ENCODE results near the gene SHMT1. TPM values are rescaled to one million over a fixed set of nuclear protein-coding genes. Genes with fewer than 3 reads are reported as not detected.

Gene SHMT1
- total and polyA plus RNA-seq, 2 donors (not counting 1 experiment from before 2014, with no cell fraction given), result 11.9 to 12.6 TPM

- TF ChIP-seq CTCF (conservative IDR thresholded peaks at IDR 0.05 in 1 of 2, IDR thresholded peaks at IDR 0.05 in 1 of 2; ENCODE audit: low read depth in 1 of 2, low read length in 2 of 2) (no peak), EZH2 (IDR thresholded peaks at IDR 0.05; ENCODE audit: low read length, missing control alignments) (no peak)
- no peaks in the 10 kb centered on the region for H3K36me3 ChIP-seq (ENCODE audit: control insufficient read depth, insufficient read depth, low read length)
- H3K4me3 ChIP-seq (replicated peaks in 1 of 4; ENCODE audit: control extremely low read depth in 1 of 4, insufficient read depth in 1 of 4, low read depth in 3 of 4, low read length in 4 of 4), result no peak overlapping the region
- no peaks in the 10 kb centered on the region for H3K9me3 ChIP-seq (ENCODE audit: control insufficient read depth, insufficient read depth, low read depth, low read length)
- H3K27ac ChIP-seq (ENCODE audit: insufficient read depth, low read length), result no peak overlapping the region
- H4K20me1 ChIP-seq (ENCODE audit: control insufficient read depth, extremely low read depth, insufficient read depth, low read length), result no peaks in the 10 kb centered on the region
- H3K9ac ChIP-seq (ENCODE audit: insufficient read depth, low read length), result no peak overlapping the region
- H3K79me2 ChIP-seq (ENCODE audit: control insufficient read depth, insufficient read depth, low read length), result no peaks in the 10 kb centered on the region
- H3K4me2 ChIP-seq (ENCODE audit: extremely low read depth, insufficient read depth, low read length), result no peak overlapping the region
- H2AFZ ChIP-seq (ENCODE audit: low read length), result no peak overlapping the region
- DNase-seq (ENCODE audit: low read depth in 2 of 2), result no peak
- peaks cover 2% of the 10 kb centered on the region for H3K27me3 ChIP-seq (ENCODE audit: control insufficient read depth, insufficient read depth, low read length)
- no peaks in the 10 kb centered on the region for H3K4me1 ChIP-seq (ENCODE audit: control insufficient read depth, extremely low read depth, insufficient read depth, low read length)
Observed at GRCh38 chr17:18371455-18371854, 8.1 kb upstream of the SHMT1 start.

GRCh38 chr17:18370761-18371160, 7.4 kb upstream of the SHMT1 start:
- peaks cover 2% of the 10 kb centered on the region for H3K27me3 ChIP-seq (ENCODE audit: control insufficient read depth, insufficient read depth, low read length)
- H3K27ac ChIP-seq (ENCODE audit: insufficient read depth, low read length), result no peak overlapping the region
- DNase-seq (ENCODE audit: low read depth in 2 of 2), result no peak
- no peaks in the 10 kb centered on the region for H3K9me3 ChIP-seq (ENCODE audit: control insufficient read depth, insufficient read depth, low read depth, low read length)
- H3K4me3 ChIP-seq (replicated peaks in 1 of 4; ENCODE audit: control extremely low read depth in 1 of 4, insufficient read depth in 1 of 4, low read depth in 3 of 4, low read length in 4 of 4), result no peak overlapping the region
- TF ChIP-seq CTCF (conservative IDR thresholded peaks at IDR 0.05 in 1 of 2, IDR thresholded peaks at IDR 0.05 in 1 of 2; ENCODE audit: low read depth in 1 of 2, low read length in 2 of 2) (no peak), EZH2 (IDR thresholded peaks at IDR 0.05; ENCODE audit: low read length, missing control alignments) (no peak)
- no peaks in the 10 kb centered on the region for H3K36me3 ChIP-seq (ENCODE audit: control insufficient read depth, insufficient read depth, low read length)
- no peaks in the 10 kb centered on the region for H4K20me1 ChIP-seq (ENCODE audit: control insufficient read depth, extremely low read depth, insufficient read depth, low read length)
- H3K4me1 ChIP-seq (ENCODE audit: control insufficient read depth, extremely low read depth, insufficient read depth, low read length), result no peaks in the 10 kb centered on the region
- H3K9ac ChIP-seq (ENCODE audit: insufficient read depth, low read length), result no peak overlapping the region
- no peak overlapping the region for H3K4me2 ChIP-seq (ENCODE audit: extremely low read depth, insufficient read depth, low read length)
- H2AFZ ChIP-seq (ENCODE audit: low read length), result no peak overlapping the region
- no peaks in the 10 kb centered on the region for H3K79me2 ChIP-seq (ENCODE audit: control insufficient read depth, insufficient read depth, low read length)

GRCh38 chr17:18368946-18369345, 5.6 kb upstream of the SHMT1 start:
- Histone ChIP-seq H3K4me2 (ENCODE audit: extremely low read depth, insufficient read depth, low read length) (no peak overlapping the region), H3K79me2 (ENCODE audit: control insufficient read depth, insufficient read depth, low read length) (no peaks in the 10 kb centered on the region), H3K9me3 (ENCODE audit: control insufficient read depth, insufficient read depth, low read depth, low read length) (no peaks in the 10 kb centered on the region), H3K36me3 (ENCODE audit: control insufficient read depth, insufficient read depth, low read length) (no peaks in the 10 kb centered on the region), H3K27ac (ENCODE audit: insufficient read depth, low read length) (no peak overlapping the region), H3K4me1 (ENCODE audit: control insufficient read depth, extremely low read depth, insufficient read depth, low read length) (no peaks in the 10 kb centered on the region), H2AFZ (ENCODE audit: low read length) (no peak overlapping the region), H3K9ac (ENCODE audit: insufficient read depth, low read length) (no peak overlapping the region), H3K4me3 (replicated peaks in 1 of 4; ENCODE audit: control extremely low read depth in 1 of 4, insufficient read depth in 1 of 4, low read depth in 3 of 4, low read length in 4 of 4) (no peak overlapping the region), H3K27me3 (ENCODE audit: control insufficient read depth, insufficient read depth, low read length) (peaks cover 2% of the 10 kb centered on the region), H4K20me1 (ENCODE audit: control insufficient read depth, extremely low read depth, insufficient read depth, low read length) (no peaks in the 10 kb centered on the region)
- no peak for DNase-seq (ENCODE audit: low read depth in 2 of 2)
- TF ChIP-seq CTCF (conservative IDR thresholded peaks at IDR 0.05 in 1 of 2, IDR thresholded peaks at IDR 0.05 in 1 of 2; ENCODE audit: low read depth in 1 of 2, low read length in 2 of 2), result no peak
- no peak for TF ChIP-seq EZH2 (IDR thresholded peaks at IDR 0.05; ENCODE audit: low read length, missing control alignments)
